ENCODE measurements around the gene SLC25A42.
"Not testable (repeated sequence)": the region's sequence is repeated elsewhere in the genome, so short reads cannot be mapped to it uniquely, and the experiment has no call there.

Gene SLC25A42

GRCh38 chr19:19134687-19135158 is 70.9 kb downstream of the SLC25A42 start:
- Histone ChIP-seq H3K4me2 (ENCODE audit: low read depth, low read length) (peak overlapping the region; percentile 48; the same call in 1 of the 2 replicates), H3K4me1 (ENCODE audit: low read length) (peaks cover 5% of the 10 kb centered on the region), H3K4me3 (ENCODE audit: low read length) (peak overlapping the region; percentile 36), H3K27ac (ENCODE audit: low read length) (no peak overlapping the region), H3K9me3 (replicated peaks; ENCODE audit: insufficient read depth, low read length) (no peaks in the 10 kb centered on the region), H3K9me2 (replicated peaks; ENCODE audit: insufficient read depth, low read length) (no peaks in the 10 kb centered on the region), H3F3A (ENCODE audit: insufficient read depth, low read length) (no peaks in the 10 kb centered on the region), H3K36me3 (replicated peaks; ENCODE audit: insufficient read depth, low read length) (no peaks in the 10 kb centered on the region), H3K79me2 (ENCODE audit: low read length) (peaks cover 11% of the 10 kb centered on the region), H4K20me1 (ENCODE audit: insufficient read depth, low read length) (no peaks in the 10 kb centered on the region), H3K27me3 (replicated peaks; ENCODE audit: insufficient read depth, low read length) (no peaks in the 10 kb centered on the region), H3K9ac (ENCODE audit: low read length) (peak overlapping the region; percentile 7; the same call in 1 of the 2 replicates), H2AFZ (ENCODE audit: low read length) (no peak overlapping the region)
- DNase-seq, result peak; percentile 58
- TF ChIP-seq CTCF (IDR thresholded peaks at IDR 0.05; ENCODE audit: low read length) (peak; percentile 22; the same call in 1 of the 2 replicates), EZH2 (optimal IDR thresholded peaks at IDR 0.05; ENCODE audit: low read depth, low read length) (no peak)

DNA sequence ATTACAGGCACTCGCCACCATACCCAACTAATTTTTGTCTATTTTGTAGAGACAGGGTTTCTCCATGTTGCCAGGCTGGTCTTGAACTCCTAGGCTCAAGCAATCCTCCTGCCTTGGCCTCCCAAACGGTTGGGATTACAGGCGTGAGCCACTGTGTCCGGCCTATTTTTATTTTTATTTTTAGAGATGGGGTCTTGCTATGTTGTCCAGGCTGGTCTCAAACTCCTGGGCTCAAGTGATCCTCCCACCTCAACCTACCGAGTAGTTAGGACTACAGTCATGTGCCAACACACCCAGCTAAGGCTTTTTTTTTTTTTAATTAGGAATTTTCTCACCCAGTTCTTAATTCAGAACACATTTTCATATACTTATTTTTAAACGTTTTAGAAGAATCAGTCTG is 71.9 kb downstream of the SLC25A42 start:
- not testable (repeated sequence) for H3K4me3 ChIP-seq (ENCODE audit: low read length); H2AFZ ChIP-seq (ENCODE audit: low read length); H3K27ac ChIP-seq (ENCODE audit: low read length); H3K4me2 ChIP-seq (ENCODE audit: low read depth, low read length); H3K9ac ChIP-seq (ENCODE audit: low read length); H3F3A ChIP-seq (ENCODE audit: insufficient read depth, low read length); H3K36me3 ChIP-seq (replicated peaks; ENCODE audit: insufficient read depth, low read length); H3K9me2 ChIP-seq (replicated peaks; ENCODE audit: insufficient read depth, low read length); H3K9me3 ChIP-seq (replicated peaks; ENCODE audit: insufficient read depth, low read length); H3K4me1 ChIP-seq (ENCODE audit: low read length); H3K27me3 ChIP-seq (replicated peaks; ENCODE audit: insufficient read depth, low read length); DNase-seq; H4K20me1 ChIP-seq (ENCODE audit: insufficient read depth, low read length)
- H3K79me2 ChIP-seq (ENCODE audit: low read length), result peaks cover 11% of the 10 kb centered on the region

- H3K4me3 ChIP-seq (ENCODE audit: low read length), result peak overlapping the region; percentile 73
- no peaks in the 10 kb centered on the region for H3F3A ChIP-seq (ENCODE audit: insufficient read depth, low read length)
- peak overlapping the region; percentile 97 for H3K4me2 ChIP-seq (ENCODE audit: low read depth, low read length)
- H3K27ac ChIP-seq (ENCODE audit: low read length), result no peak overlapping the region
- H3K27me3 ChIP-seq (replicated peaks; ENCODE audit: insufficient read depth, low read length), result no peaks in the 10 kb centered on the region
- peaks cover 11% of the 10 kb centered on the region for H3K79me2 ChIP-seq (ENCODE audit: low read length)
- H3K9me2 ChIP-seq (replicated peaks; ENCODE audit: insufficient read depth, low read length), result no peaks in the 10 kb centered on the region
- peak overlapping the region; percentile 71 for H3K9ac ChIP-seq (ENCODE audit: low read length)
- H3K9me3 ChIP-seq (replicated peaks; ENCODE audit: insufficient read depth, low read length), result no peaks in the 10 kb centered on the region
- H2AFZ ChIP-seq (ENCODE audit: low read length), result peak overlapping the region; percentile 87
- no peaks in the 10 kb centered on the region for H3K36me3 ChIP-seq (replicated peaks; ENCODE audit: insufficient read depth, low read length)
- no peaks in the 10 kb centered on the region for H4K20me1 ChIP-seq (ENCODE audit: insufficient read depth, low read length)
- TF ChIP-seq EZH2phosphoT487 (IDR thresholded peaks at IDR 0.05; ENCODE audit: low read length) (no peak), EZH2 (optimal IDR thresholded peaks at IDR 0.05; ENCODE audit: low read depth, low read length) (no peak), CTCF (IDR thresholded peaks at IDR 0.05; ENCODE audit: low read length) (no peak)
- peaks cover 5% of the 10 kb centered on the region for H3K4me1 ChIP-seq (ENCODE audit: low read length)
- no peak for DNase-seq
Measured at GRCh38 chr19:19137556-19138108, 73.8 kb downstream of the SLC25A42 start.
